A549 (cell line): Measurements from ENCODE around the gene TPO.

Source experiments
- BHLHE40 ChIP-seq: IDR thresholded peaks from 2 replicates; pipeline ENCODE4 v1.6.1; 2012; ENCODE audit warnings: low read depth, low read length, inconsistent platforms
- CHD2 ChIP-seq: fragments of 150-350 bp; IDR thresholded peaks from 2 replicates; pipeline ENCODE4 v1.6.1; 2014; ENCODE audit warnings: low read length; ENCODE audit not compliant: partially characterized antibody
- JUN ChIP-seq, 2 experiments: fragments of >200 bp; sonication (Bioruptor Twin); formaldehyde crosslinking; IDR thresholded peaks; 2 replicates in 1 of 2; 3 replicates in 1 of 2; pipeline ENCODE4 v1.6.1; 2016 to 2017
- KDM1A ChIP-seq: fragments of 200-600 bp; sonication (generic); IDR thresholded peaks from 2 replicates; pipeline ENCODE4 v1.6.1; 2016; ENCODE audit warnings: low read depth, mild to moderate bottlenecking
- MAFK ChIP-seq: fragments of 450-650 bp; IDR thresholded peaks from 2 replicates; pipeline ENCODE4 v1.6.1; 2014; ENCODE audit not compliant: partially characterized antibody
- NPAS2 ChIP-seq: fragments of 250-450 bp; sonication (Bioruptor Pico); IDR thresholded peaks from 2 replicates; pipeline ENCODE4 v1.8.0; 2022; ENCODE audit warnings: mild to moderate bottlenecking, moderate library complexity, borderline replicate concordance
- POLR2A ChIP-seq: IDR thresholded peaks from 2 replicates; pipeline ENCODE4 v1.6.1; 2012; ENCODE audit warnings: mild to moderate bottlenecking, low read length
- RAD21 ChIP-seq, 2 experiments: fragments of >200 bp in 1 of 2; sonication (Bioruptor Twin) in 1 of 2; formaldehyde crosslinking in 1 of 2; IDR thresholded peaks in 1 of 2; conservative IDR thresholded peaks in 1 of 2; 2 replicates in 1 of 2; 3 replicates in 1 of 2; pipeline ENCODE4 v1.6.1; 2012 to 2018; ENCODE audit warnings: inconsistent platforms in 1 of 2
- ZNF302 ChIP-seq: fragments of 250-450 bp; sonication (Bioruptor Pico); IDR thresholded peaks from 2 replicates; pipeline ENCODE4 v1.9.0; 2021; ENCODE audit warnings: inconsistent platforms, mild to moderate bottlenecking, moderate library complexity
- TF ChIP-seq, protein P1 (sequence below): fragments of >200 bp; sonication (Bioruptor Twin); formaldehyde crosslinking; IDR thresholded peaks from 3 replicates; pipeline ENCODE4 v1.5.1; 2016

DNA sequence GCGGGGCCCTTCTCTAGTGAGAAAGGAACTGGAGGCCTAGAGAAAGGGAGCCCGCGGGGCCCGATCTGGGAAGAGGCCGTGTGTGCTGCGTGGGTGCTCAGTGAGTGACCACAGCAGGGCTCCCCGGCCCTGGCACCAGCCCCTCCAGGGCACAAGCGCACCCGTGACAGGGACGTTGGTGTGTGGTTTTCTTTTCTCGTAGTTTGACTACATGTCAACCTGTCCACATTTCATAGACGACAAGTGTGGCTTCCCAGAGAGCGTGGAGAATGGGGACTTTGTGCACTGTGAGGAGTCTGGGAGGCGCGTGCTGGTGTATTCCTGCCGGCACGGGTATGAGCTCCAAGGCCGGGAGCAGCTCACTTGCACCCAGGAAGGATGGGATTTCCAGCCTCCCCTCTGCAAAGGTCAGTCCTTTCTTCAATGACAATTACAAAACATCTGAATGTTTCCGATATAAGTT, 83.1 kb downstream of the TPO start:
- TF ChIP-seq KDM1A = no peak
- no peak for TF ChIP-seq MAFK
- TF ChIP-seq ZNF302 (CRISPR knock-in tag) = no peak
- TF ChIP-seq, protein P1, sequence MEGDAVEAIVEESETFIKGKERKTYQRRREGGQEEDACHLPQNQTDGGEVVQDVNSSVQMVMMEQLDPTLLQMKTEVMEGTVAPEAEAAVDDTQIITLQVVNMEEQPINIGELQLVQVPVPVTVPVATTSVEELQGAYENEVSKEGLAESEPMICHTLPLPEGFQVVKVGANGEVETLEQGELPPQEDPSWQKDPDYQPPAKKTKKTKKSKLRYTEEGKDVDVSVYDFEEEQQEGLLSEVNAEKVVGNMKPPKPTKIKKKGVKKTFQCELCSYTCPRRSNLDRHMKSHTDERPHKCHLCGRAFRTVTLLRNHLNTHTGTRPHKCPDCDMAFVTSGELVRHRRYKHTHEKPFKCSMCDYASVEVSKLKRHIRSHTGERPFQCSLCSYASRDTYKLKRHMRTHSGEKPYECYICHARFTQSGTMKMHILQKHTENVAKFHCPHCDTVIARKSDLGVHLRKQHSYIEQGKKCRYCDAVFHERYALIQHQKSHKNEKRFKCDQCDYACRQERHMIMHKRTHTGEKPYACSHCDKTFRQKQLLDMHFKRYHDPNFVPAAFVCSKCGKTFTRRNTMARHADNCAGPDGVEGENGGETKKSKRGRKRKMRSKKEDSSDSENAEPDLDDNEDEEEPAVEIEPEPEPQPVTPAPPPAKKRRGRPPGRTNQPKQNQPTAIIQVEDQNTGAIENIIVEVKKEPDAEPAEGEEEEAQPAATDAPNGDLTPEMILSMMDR = no peak
- TF ChIP-seq POLR2A = no peak
- no peak for TF ChIP-seq NPAS2
- TF ChIP-seq JUN (IDR thresholded peaks at IDR 0.05) = no peak
- TF ChIP-seq RAD21 (conservative IDR thresholded peaks at IDR 0.05 in 1 of 2, IDR thresholded peaks at IDR 0.05 in 1 of 2) = no peak
- no peak for TF ChIP-seq CHD2
- TF ChIP-seq BHLHE40 = no peak
